ENCODE results near the gene PRIM2.

DNA sequence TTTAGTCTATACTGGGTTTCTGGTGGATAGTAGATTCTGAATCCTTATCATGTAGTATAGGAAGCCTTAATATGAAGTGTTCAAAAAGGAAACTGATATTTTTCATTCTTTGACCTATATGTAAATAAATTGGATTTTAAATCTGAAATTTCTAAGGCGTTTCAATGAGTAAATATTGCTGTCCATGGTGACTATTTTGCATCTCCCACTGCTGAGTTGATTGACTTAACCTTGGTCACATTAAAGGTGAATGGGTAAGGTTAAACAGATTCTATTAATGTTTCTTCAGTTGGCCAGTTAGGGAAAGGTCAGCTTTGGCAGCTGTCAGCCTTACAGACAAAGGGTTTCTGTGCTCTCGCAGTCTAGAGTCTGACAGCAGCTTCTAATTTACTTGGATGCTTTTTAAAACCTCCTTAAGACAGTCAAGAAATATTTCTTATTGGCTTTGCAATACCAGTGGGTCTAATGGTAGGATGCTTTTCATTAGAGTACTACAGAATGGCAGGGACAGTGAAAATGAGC lies 24.8 kb downstream of the PRIM2 start:
- TF ChIP-seq ZNF175 (tag by site-specific recombination; IDR thresholded peaks at IDR 0.05) (no peak), ZNF404 (tag by site-specific recombination; IDR thresholded peaks at IDR 0.05) (no peak), GFI1B (tag by site-specific recombination; IDR thresholded peaks at IDR 0.05) (no peak), ZNF133 (tag by site-specific recombination; IDR thresholded peaks at IDR 0.05) (no peak)
- TF ChIP-seq, protein P1, sequence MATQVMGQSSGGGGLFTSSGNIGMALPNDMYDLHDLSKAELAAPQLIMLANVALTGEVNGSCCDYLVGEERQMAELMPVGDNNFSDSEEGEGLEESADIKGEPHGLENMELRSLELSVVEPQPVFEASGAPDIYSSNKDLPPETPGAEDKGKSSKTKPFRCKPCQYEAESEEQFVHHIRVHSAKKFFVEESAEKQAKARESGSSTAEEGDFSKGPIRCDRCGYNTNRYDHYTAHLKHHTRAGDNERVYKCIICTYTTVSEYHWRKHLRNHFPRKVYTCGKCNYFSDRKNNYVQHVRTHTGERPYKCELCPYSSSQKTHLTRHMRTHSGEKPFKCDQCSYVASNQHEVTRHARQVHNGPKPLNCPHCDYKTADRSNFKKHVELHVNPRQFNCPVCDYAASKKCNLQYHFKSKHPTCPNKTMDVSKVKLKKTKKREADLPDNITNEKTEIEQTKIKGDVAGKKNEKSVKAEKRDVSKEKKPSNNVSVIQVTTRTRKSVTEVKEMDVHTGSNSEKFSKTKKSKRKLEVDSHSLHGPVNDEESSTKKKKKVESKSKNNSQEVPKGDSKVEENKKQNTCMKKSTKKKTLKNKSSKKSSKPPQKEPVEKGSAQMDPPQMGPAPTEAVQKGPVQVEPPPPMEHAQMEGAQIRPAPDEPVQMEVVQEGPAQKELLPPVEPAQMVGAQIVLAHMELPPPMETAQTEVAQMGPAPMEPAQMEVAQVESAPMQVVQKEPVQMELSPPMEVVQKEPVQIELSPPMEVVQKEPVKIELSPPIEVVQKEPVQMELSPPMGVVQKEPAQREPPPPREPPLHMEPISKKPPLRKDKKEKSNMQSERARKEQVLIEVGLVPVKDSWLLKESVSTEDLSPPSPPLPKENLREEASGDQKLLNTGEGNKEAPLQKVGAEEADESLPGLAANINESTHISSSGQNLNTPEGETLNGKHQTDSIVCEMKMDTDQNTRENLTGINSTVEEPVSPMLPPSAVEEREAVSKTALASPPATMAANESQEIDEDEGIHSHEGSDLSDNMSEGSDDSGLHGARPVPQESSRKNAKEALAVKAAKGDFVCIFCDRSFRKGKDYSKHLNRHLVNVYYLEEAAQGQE (tag by site-specific recombination; IDR thresholded peaks at IDR 0.05) = no peak
- TF ChIP-seq, protein P2, sequence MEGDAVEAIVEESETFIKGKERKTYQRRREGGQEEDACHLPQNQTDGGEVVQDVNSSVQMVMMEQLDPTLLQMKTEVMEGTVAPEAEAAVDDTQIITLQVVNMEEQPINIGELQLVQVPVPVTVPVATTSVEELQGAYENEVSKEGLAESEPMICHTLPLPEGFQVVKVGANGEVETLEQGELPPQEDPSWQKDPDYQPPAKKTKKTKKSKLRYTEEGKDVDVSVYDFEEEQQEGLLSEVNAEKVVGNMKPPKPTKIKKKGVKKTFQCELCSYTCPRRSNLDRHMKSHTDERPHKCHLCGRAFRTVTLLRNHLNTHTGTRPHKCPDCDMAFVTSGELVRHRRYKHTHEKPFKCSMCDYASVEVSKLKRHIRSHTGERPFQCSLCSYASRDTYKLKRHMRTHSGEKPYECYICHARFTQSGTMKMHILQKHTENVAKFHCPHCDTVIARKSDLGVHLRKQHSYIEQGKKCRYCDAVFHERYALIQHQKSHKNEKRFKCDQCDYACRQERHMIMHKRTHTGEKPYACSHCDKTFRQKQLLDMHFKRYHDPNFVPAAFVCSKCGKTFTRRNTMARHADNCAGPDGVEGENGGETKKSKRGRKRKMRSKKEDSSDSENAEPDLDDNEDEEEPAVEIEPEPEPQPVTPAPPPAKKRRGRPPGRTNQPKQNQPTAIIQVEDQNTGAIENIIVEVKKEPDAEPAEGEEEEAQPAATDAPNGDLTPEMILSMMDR (tag by site-specific recombination; IDR thresholded peaks at IDR 0.05) = no peak

Measured in HEK293 (cell line).